Stimulated activated CD8-positive, alpha-beta memory T cell treated with anti-CD3 and anti-CD28 coated beads, Interleukin-15, amount 100 ng/mL, for 48 hours (primary cell): ENCODE measurements around the gene CGREF1.
"Not testable (repeated sequence)": the region's sequence is repeated elsewhere in the genome, so short reads cannot be mapped to it uniquely, and the experiment has no call there.

Experiments used
- DNase-seq, 2 donors: peaks; one replicate each; pipeline ENCODE4 v3.0.0-alpha.2; 2020; ENCODE audit warnings: low read depth in 2 of 2

The CGREF1 gene

GRCh38 chr2:27137322-27137935 lies 18.5 kb upstream of the CGREF1 start:
- no peak for DNase-seq

DNA sequence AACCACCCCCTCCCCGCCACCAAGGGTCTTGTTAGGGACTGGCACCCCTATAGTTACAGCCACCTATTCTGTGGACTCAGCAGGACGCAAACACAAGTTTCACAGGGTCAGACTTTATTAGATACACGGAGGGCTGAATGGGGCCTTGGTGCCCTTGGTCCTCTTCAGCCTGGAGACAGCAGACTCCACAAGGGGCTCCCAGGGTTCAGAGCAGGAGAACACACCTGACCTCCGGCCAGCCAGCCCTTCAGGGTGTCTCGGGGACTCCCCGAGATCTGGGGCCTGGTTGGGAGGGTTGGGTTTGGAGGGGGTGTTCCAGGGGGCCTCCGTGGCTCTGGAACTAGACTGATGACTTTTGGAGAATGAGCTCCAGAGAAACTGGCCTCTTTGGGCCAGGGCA lies 17.8 kb upstream of the CGREF1 start:
- no peak for DNase-seq

DNA sequence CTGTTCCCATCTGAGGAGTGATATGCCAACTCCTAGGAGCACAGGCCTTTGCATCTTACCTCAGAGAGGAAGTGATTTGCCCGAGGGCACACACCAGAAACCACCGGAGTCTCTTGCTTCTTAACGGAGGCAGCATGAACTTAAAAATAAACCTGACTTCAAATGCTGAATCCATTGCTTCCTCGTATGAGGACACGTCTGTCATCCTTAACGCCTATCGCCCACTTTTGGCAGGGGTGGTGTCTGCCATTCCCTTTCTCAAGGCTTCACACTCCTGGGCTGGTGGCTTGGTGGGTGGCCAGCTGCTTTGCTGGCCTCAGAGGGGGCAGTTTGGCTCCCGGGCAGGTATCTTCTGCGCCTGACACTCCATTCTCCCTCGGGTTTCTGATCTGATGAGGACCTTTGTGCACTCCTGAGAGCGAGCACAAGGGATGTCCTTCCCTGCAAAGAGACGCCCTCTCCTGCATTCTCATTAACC lies 16.6 kb upstream of the CGREF1 start:
- DNase-seq = no peak

DNA sequence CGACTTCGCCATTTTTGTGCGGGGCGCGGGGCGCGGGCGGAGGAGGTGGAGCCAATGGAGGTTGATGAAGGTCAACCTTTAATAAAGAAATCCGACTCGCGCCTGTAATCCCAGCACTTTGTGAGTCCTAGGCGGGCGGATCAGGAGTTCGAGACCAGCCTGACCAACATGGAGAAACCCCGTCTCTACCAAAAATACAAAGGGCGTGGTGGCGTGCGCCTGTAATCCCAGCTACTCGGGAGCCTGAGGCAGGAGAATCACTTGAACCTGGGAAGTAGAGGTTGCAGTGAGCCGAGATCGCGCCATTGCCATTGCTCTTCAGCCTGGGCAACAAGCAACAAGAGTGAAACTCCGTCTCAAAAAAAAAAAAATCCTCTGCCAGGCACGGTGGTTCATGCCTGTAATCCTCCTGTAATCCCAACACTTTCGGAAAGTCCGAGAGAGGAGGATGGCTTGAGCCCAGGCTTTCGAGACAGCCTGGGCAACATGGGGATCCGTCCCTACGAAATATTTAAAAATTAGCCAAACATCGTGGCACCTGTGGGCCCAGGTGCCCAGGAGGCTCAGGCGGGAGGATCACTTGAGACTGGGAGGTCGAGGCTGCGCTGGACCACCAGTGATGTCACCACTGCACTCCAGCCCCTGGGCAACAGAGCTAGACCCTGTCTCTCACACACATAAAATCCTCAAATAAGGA lies 16.0 kb upstream of the CGREF1 start:
- no peak for DNase-seq

- peak; percentile 98 to 99 for DNase-seq
Measured at GRCh38 chr2:27133905-27134780, 15.2 kb upstream of the CGREF1 start, which contains the start of gene PREB. Gene PREB (minus strand): TSS chr2:27134636. CDS start chr2:27134421, 215 bp downstream.

- DNase-seq = peak; percentile 8 to 18
Measured at GRCh38 chr2:27133195-27133875, 14.4 kb upstream of the CGREF1 start.

DNA sequence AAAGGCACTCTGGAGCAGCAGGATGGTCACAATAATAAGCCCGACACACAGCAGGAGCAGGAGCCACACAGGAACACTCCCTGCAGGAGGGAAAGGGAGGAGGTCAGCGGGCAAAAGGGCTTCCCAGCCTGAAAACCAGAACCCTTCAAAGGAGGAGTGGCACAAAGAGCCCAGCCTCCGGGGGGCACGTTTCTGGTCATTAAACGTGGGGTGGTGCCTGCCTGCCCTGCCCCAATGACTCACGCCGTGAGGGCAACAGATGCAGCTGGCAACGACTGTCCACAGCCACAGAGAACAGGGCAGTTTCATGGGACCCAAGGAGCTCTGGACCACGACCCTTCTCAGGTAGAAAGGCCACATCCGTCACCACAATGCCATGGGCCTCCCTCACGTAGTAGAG lies 12.5 kb upstream of the CGREF1 start:
- no peak for DNase-seq

- DNase-seq = no peak
Measured at GRCh38 chr2:27130396-27130795, 11.5 kb upstream of the CGREF1 start.

GRCh38 chr2:27128668-27129571 lies 10.0 kb upstream of the CGREF1 start:
- DNase-seq = no peak

DNA sequence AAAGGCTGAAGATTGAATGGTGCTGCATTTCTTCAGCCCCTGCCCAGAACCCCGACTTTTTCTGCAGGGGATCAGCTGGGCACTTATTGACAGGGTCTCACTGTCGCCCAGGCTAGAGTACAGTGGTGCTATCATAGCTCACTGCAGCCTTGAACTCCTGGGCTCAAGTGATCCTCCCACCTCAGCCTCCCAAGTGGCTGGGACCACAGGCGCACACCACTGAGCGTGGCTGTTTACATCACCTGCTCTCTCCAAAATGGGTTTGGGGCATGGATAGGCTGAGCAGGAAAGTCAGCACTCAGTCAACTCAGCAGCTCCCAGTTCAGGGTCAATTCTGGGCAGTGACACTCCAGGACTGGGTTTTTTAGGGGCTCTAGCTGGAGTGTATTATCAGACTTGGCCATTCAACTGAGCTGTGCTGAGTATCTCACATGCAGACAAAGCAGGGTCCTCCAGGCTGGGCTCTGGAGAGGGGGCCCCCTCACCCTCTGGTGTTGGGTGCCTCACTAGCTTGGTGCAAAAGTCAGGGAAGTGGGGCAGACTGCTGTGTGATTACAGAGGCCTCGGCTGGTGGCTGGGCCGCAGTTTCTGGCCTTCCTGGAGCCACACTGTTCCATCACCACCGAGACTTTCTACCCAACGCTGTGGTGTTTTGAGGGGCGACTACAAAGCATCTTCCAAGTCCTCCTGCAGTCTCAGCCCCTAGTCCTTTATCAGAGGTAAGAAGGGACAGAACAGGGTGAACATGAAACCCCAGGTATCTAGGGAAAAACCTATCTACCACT lies 9.1 kb upstream of the CGREF1 start:
- DNase-seq = no peak

- no peak for DNase-seq
Measured at GRCh38 chr2:27126252-27126710, 7.4 kb upstream of the CGREF1 start.

DNA sequence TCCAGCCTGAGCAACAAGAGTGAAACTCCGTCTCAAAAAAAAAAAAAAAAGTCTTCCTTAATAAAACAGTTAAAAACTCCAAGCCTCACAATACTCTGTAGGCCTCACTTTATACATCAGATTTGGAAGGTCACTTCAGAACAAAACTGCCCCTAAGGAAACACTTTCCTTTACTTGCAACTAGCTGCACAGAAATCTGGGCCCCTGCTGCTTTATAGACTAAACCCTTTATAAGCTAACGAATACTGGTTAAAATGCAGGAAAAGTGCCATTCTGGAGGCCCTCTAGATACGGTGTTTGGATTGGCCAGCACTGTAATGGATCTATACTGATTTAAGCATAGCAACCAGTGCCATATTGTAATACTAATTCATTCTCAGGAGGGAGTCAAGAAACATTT lies 6.2 kb upstream of the CGREF1 start:
- no peak for DNase-seq

DNA sequence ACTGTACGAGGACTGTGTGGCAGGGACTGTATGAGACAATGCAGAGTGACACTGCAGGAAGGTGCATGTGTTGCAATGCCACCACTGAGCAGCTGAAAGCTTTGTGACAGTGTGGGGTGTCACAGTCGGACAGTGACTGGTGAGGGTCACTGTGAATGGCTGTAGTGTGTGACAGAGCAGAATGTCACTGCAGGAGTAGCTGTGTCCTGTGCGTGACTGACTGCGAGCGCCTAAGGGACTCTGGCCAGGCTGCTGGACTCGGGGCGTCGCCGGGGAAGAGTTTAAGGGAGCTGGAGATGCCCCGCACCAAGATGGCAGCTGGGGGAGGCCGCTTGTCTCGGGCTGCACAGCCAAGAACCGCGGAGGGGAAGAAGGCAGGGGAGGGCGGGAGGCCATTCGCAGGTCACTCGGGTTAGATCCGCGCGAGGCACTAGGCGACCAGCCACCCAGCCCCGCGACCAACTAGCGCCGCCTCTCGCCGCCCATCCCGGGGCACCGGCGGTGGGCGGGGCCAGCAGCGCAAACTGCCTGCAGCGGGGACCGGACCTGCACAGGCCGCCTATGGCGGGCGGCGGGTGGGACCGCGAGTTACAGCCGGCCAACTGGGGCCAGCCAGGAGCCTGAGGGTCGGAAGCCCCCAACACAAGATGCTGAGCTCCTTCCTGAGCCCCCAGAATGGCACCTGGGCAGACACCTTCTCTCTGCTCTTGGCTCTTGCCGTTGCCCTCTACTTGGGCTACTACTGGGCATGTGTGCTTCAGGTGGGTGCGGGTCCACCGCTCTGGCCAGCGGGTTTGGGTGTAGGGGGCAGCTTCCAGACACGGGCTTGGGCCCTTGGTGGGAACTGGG lies 4.6 kb upstream of the CGREF1 start, which contains the start of gene ABHD1:
TSS of gene ABHD1 (plus strand) at position 514 of the 849 bp plus-strand sequence. CDS start at position 648, 134 bp downstream.
- peak; percentile 25 to 49 for DNase-seq

DNA sequence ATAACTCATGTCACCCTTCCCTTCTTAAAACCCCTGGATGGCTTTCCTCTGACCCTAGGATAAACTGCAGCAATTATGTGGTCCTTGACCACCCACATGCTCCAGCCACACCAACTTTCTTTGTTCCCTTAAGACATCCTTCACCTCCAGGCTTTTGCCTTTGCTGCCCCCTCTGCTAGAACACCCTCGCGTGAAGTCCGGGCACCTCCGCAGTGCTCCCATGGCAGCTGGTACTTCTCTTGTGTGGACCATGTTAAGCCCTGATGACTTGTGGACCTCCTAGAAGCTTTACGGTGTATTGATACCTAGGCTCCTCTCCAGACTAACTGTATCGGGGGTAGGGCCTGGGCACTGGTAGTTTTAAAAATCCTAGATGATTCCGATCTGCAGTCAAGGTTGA lies 3.9 kb upstream of the CGREF1 start:
- DNase-seq = no peak

- DNase-seq = no peak
Measured at GRCh38 chr2:27121906-27122305, 3.0 kb upstream of the CGREF1 start.

GRCh38 chr2:27119330-27119670 lies 372 bp upstream of the CGREF1 start:
- DNase-seq = not testable (repeated sequence)

GRCh38 chr2:27117995-27118524 lies 868 bp downstream of the CGREF1 start:
- no peak for DNase-seq

- no peak for DNase-seq
Measured at GRCh38 chr2:27115519-27115918, 3.4 kb downstream of the CGREF1 start.
